HUES64 (cell line): ENCODE data around the gene CSRP3. TPM values are rescaled to one million over a fixed set of nuclear protein-coding genes. Genes with fewer than 3 reads are reported as not detected.

Experiments
- H3K27ac ChIP-seq: 2 replicates; pipeline ENCODE4 v1.7.0; 2013; ENCODE audit warnings: low read depth, low read length, inconsistent platforms
- H3K27me3 ChIP-seq: 2 replicates; pipeline ENCODE4 v1.6.1; 2013; ENCODE audit warnings: mild to moderate bottlenecking, low read length; ENCODE audit not compliant: insufficient read depth
- H3K36me3 ChIP-seq: 2 replicates; pipeline ENCODE4 v1.6.1; 2013; ENCODE audit warnings: mild to moderate bottlenecking, low read length; ENCODE audit not compliant: insufficient read depth
- H3K4me1 ChIP-seq: 2 replicates; pipeline ENCODE4 v1.6.1; 2013; ENCODE audit warnings: mild to moderate bottlenecking, low read length, moderate library complexity; ENCODE audit not compliant: insufficient read depth
- H3K4me3 ChIP-seq: 2 replicates; pipeline ENCODE4 v1.5.1; 2013; ENCODE audit warnings: mild to moderate bottlenecking, low read length, moderate library complexity
- H3K9ac ChIP-seq: 2 replicates; pipeline ENCODE4 v1.6.1; 2013; ENCODE audit warnings: mild to moderate bottlenecking, low read depth, low read length
- H3K9me3 ChIP-seq: 2 replicates; pipeline ENCODE4 v1.6.1; 2013; ENCODE audit warnings: low read depth, low read length; ENCODE audit not compliant: insufficient read depth
- WGBS: fragments of 150-250, 120-280 bp; methylation state at CpG from one replicate; pipeline ENCODE4 v1.1.7; 2013; ENCODE audit warnings: missing lambda C conversion rate; 5-methylcytosine and 5-hydroxymethylcytosine counted together
- polyA plus RNA-seq, 2 experiments: library from polyadenylated mRNA; stranded (reverse); fragments of 50-300 nt; gene quantifications; one replicate each; pipeline ENCODE4 v1.2.3, GENCODE V29; 2013

The CSRP3 gene
- polyA plus RNA-seq (2013, experiment 1 of 2), result not detected
- polyA plus RNA-seq (2013, experiment 2 of 2), result not detected

GRCh38 chr11:19201737-19202605, at the start of gene CSRP3:
Gene CSRP3, minus strand, starts transcription at chr11:19201983. Its CDS starts 9,535 bp downstream, at chr11:19192448.
- 89% methylated on average over 6 of the region's 7 CpGs for WGBS
- no peak within 1 kb of the TSS for H3K4me3 ChIP-seq

GRCh38 chr11:19251577-19251976, 49.8 kb upstream of the CSRP3 start:
- H3K4me3 ChIP-seq, result no peak overlapping the region
- H3K9me3 ChIP-seq, result peaks cover 6% of the 10 kb centered on the region; the same call in 1 of the 2 replicates
- H3K27ac ChIP-seq, result no peak overlapping the region
- H3K9ac ChIP-seq, result no peak overlapping the region
- H3K4me1 ChIP-seq, result no peaks in the 10 kb centered on the region
- H3K27me3 ChIP-seq, result no peaks in the 10 kb centered on the region
- H3K36me3 ChIP-seq, result no peaks in the 10 kb centered on the region

More at GRCh38 chr11:19201737-19202605, at the start of gene CSRP3:
- Histone ChIP-seq H3K9ac (no peak within 1 kb of the TSS), H3K9me3 (0 out of 2 replicates have a peak, but pooled peaks cover 3% of the 10 kb centered on the region), H3K27ac (no peak within 1 kb of the TSS), H3K27me3 (no peaks in the 10 kb centered on the region), H3K36me3 (no peaks in the 10 kb centered on the region), H3K4me1 (no peaks in the 10 kb centered on the region)

GRCh38 chr11:19246816-19247215, 45.0 kb upstream of the CSRP3 start:
- H3K27ac ChIP-seq, result no peak overlapping the region
- no peaks in the 10 kb centered on the region for H3K4me1 ChIP-seq
- H3K9ac ChIP-seq, result no peak overlapping the region
- peaks cover 28% of the 10 kb centered on the region for H3K27me3 ChIP-seq
- H3K36me3 ChIP-seq, result no peaks in the 10 kb centered on the region
- 83% methylated on average over 1 of the region's 1 CpG for WGBS
- H3K9me3 ChIP-seq, result peaks cover 3% of the 10 kb centered on the region; the same call in 1 of the 2 replicates
- no peak overlapping the region for H3K4me3 ChIP-seq

- Histone ChIP-seq H3K27me3 (peaks cover 31% of the 10 kb centered on the region), H3K9ac (no peak overlapping the region), H3K9me3 (peaks cover 3% of the 10 kb centered on the region; the same call in 1 of the 2 replicates), H3K27ac (no peak overlapping the region), H3K36me3 (no peaks in the 10 kb centered on the region), H3K4me3 (no peak overlapping the region), H3K4me1 (no peaks in the 10 kb centered on the region)
- WGBS, result 82% methylated on average over 5 of the region's 5 CpGs
Observed at GRCh38 chr11:19245351-19245750, 43.6 kb upstream of the CSRP3 start.

- H3K27ac ChIP-seq, result no peak overlapping the region
- WGBS, result 94% methylated on average over 2 of the region's 2 CpGs
Observed at GRCh38 chr11:19244621-19245020, 42.8 kb upstream of the CSRP3 start.

GRCh38 chr11:19244084-19244483, 42.3 kb upstream of the CSRP3 start:
- Histone ChIP-seq H3K4me1 (peaks cover 3% of the 10 kb centered on the region; the same call in 1 of the 2 replicates), H3K9ac (no peak overlapping the region), H3K27ac (no peak overlapping the region), H3K27me3 (peaks cover 40% of the 10 kb centered on the region), H3K9me3 (no peaks in the 10 kb centered on the region), H3K36me3 (no peaks in the 10 kb centered on the region), H3K4me3 (no peak overlapping the region)
- 89% methylated on average over 6 of the region's 6 CpGs for WGBS

More at GRCh38 chr11:19244621-19245020, 42.8 kb upstream of the CSRP3 start:
- Histone ChIP-seq H3K9me3 (0 out of 2 replicates have a peak, but pooled peaks cover under 1% of the 10 kb centered on the region), H3K4me1 (peaks cover 3% of the 10 kb centered on the region; the same call in 1 of the 2 replicates), H3K27me3 (peaks cover 36% of the 10 kb centered on the region), H3K4me3 (no peak overlapping the region), H3K9ac (no peak overlapping the region), H3K36me3 (no peaks in the 10 kb centered on the region)

- Histone ChIP-seq H3K4me3 (no peak overlapping the region), H3K27ac (no peak overlapping the region), H3K9ac (no peak overlapping the region), H3K36me3 (no peaks in the 10 kb centered on the region), H3K4me1 (peaks cover 3% of the 10 kb centered on the region; the same call in 1 of the 2 replicates), H3K9me3 (no peaks in the 10 kb centered on the region), H3K27me3 (peaks cover 40% of the 10 kb centered on the region)
Observed at GRCh38 chr11:19243613-19244012, 41.8 kb upstream of the CSRP3 start.

- peaks cover 3% of the 10 kb centered on the region; the same call in 1 of the 2 replicates for H3K4me1 ChIP-seq
- peak overlapping the region; percentile 81; the same call in 1 of the 2 replicates for H3K4me3 ChIP-seq
- H3K27ac ChIP-seq, result no peak overlapping the region
Observed at GRCh38 chr11:19243143-19243542, 41.4 kb upstream of the CSRP3 start.

GRCh38 chr11:19242179-19242932, 40.6 kb upstream of the CSRP3 start:
- 6% methylated on average over 55 of the region's 55 CpGs for WGBS
- peaks cover 40% of the 10 kb centered on the region for H3K27me3 ChIP-seq
- H3K9me3 ChIP-seq, result no peaks in the 10 kb centered on the region
- no peak overlapping the region for H3K27ac ChIP-seq
- H3K36me3 ChIP-seq, result peaks cover 4% of the 10 kb centered on the region
- peak overlapping the region; percentile 81 for H3K4me3 ChIP-seq
- peaks cover 3% of the 10 kb centered on the region; the same call in 1 of the 2 replicates for H3K4me1 ChIP-seq
- peak overlapping the region; percentile 61 for H3K9ac ChIP-seq

More at GRCh38 chr11:19243143-19243542, 41.4 kb upstream of the CSRP3 start:
- 67% methylated on average over 5 of the region's 5 CpGs for WGBS
- Histone ChIP-seq H3K9ac (no peak overlapping the region), H3K9me3 (no peaks in the 10 kb centered on the region), H3K27me3 (peaks cover 40% of the 10 kb centered on the region), H3K36me3 (no peaks in the 10 kb centered on the region)

GRCh38 chr11:19241260-19242178, 39.7 kb upstream of the CSRP3 start:
- Histone ChIP-seq H3K27ac (peak overlapping the region; percentile 91; the same call in 1 of the 2 replicates), H3K27me3 (peaks cover 40% of the 10 kb centered on the region), H3K4me1 (peaks cover 3% of the 10 kb centered on the region; the same call in 1 of the 2 replicates), H3K4me3 (peak overlapping the region; percentile 81), H3K36me3 (peaks cover 13% of the 10 kb centered on the region), H3K9me3 (no peaks in the 10 kb centered on the region), H3K9ac (peak overlapping the region; percentile 83)
- under 1% methylated on average over 90 of the region's 92 CpGs for WGBS
